Subcutaneous abdominal adipose tissue (tissue), 5 donors: ENCODE results near the gene ANKRD44.

Experiments used
- H3K27ac ChIP-seq: one replicate; pipeline ENCODE4 v1.7.0; 2013; ENCODE audit warnings: low read depth, mild to moderate bottlenecking, inconsistent platforms, low read length, moderate library complexity
- H3K27me3 ChIP-seq, 5 donors: one replicate each; pipeline ENCODE4 v1.7.0; 2013; ENCODE audit warnings: low read length in 5 of 5, inconsistent platforms in 1 of 5; ENCODE audit not compliant: control insufficient read depth in 5 of 5, insufficient read depth in 4 of 5
- H3K36me3 ChIP-seq, 5 donors: one replicate each; pipeline ENCODE4 v1.7.0; 2013; ENCODE audit warnings: low read length in 5 of 5; ENCODE audit not compliant: control insufficient read depth in 5 of 5, insufficient read depth in 5 of 5
- H3K4me1 ChIP-seq, 5 donors: one replicate each; pipeline ENCODE4 v1.7.0; 2013; ENCODE audit warnings: low read length in 5 of 5, mild to moderate bottlenecking in 3 of 5, moderate library complexity in 1 of 5; ENCODE audit not compliant: control insufficient read depth in 5 of 5, insufficient read depth in 5 of 5
- H3K4me3 ChIP-seq, 5 donors: one replicate each; pipeline ENCODE4 v1.7.0; 2013; ENCODE audit warnings: low read length in 5 of 5, low read depth in 1 of 5
- H3K9ac ChIP-seq, 5 donors: one replicate each; pipeline ENCODE4 v1.7.0; 2013; ENCODE audit warnings: low read length in 5 of 5, mild to moderate bottlenecking in 4 of 5, moderate library complexity in 3 of 5
- H3K9me3 ChIP-seq, 5 donors: one replicate each; pipeline ENCODE4 v1.7.0; 2013; ENCODE audit warnings: low read length in 5 of 5; ENCODE audit not compliant: control insufficient read depth in 5 of 5
- donor health status: healthy.
- donor health status: healthy.
- donor health status: healthy.
- donor health status: healthy.
- donor health status: healthy.

The ANKRD44 gene

DNA sequence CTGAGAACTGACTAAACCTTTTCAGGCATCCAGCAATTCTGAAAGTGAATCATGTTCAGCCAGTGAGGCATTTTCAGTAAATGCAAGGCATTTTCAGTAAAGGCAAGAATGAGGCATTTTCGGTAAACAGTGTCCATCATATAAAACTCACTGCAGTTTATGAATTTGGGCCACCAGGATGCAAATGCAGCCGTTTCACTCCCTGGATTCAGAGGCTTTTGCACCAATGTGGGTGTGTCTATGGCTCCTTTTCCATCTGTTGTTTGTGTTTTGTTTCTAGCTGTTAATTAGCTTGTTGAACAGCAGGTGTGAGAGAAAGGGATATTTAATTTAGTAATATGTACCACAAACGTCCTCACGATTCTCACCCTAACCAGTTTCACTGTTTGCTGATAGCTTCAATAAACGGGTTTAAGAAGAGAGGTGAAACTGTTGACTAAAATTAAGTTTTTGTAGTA is 267.8 kb downstream of the ANKRD44 start:
- Histone ChIP-seq H3K36me3 (peaks cover 0 to 2% (median 0%) of the 10 kb centered on the region in 5 donors), H3K4me3 (no peak overlapping the region), H3K9me3 (no peaks in the 10 kb centered on the region), H3K4me1 (peaks cover 0 to 9% (median 0%) of the 10 kb centered on the region in 5 donors), H3K9ac (no peak overlapping the region), H3K27ac (no peak overlapping the region), H3K27me3 (no peaks in the 10 kb centered on the region)

DNA sequence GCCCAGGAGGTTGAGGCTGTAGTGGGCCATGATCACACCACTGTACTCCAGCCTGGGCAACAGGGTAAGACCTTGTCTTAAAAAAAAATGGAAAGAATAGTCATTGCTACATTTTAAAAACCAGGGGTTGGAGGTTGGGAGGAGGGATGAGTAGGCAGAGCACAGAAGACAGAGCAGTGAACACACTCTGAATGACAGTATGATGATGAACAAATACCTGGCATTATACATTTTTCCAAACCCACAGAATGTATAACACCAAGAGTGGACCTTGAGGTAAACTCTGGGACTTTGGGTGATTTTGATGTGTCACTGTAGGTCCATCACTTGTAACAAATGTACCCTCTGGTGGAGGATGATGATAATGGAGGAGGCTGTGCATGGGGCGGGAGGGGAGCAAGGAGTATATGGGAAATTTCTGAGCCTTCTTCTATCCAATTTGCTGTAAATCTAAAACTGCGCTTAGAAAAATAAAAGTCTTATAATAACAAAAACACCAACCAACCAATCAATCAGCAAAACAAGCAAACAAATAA is 272.6 kb downstream of the ANKRD44 start:
- Histone ChIP-seq H3K4me1 (peaks cover 0 to 23% (median 9%) of the 10 kb centered on the region in 5 donors), H3K9ac (no peak overlapping the region), H3K36me3 (peaks cover 0 to 6% (median 0%) of the 10 kb centered on the region in 5 donors), H3K9me3 (no peaks in the 10 kb centered on the region), H3K27me3 (no peaks in the 10 kb centered on the region), H3K4me3 (no peak overlapping the region), H3K27ac (no peak overlapping the region)

DNA sequence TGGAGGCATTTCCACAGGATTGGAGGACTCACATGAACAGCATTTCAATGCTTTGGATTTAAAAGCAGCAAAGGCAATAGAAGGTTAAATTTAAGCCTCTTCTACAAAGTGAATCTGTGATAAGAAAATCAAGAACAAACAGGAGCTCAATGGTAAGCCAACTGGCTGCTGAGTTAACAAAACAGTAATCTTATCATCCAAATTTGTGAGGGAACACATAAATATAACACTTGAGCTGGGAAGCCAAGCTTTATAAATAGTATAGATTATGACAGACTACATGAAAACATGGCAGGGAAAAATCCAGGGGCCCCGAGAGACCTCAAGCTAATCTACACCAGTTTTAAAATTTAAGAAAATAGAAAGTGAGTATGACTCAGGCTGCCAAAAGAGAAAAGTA is 275.6 kb downstream of the ANKRD44 start:
- Histone ChIP-seq H3K36me3 (peaks cover 0 to 9% (median 0%) of the 10 kb centered on the region in 5 donors), H3K27ac (no peak overlapping the region), H3K9me3 (no peaks in the 10 kb centered on the region), H3K27me3 (no peaks in the 10 kb centered on the region), H3K4me3 (no peak overlapping the region), H3K9ac (no peak overlapping the region), H3K4me1 (peaks cover 0 to 39% (median 10%) of the 10 kb centered on the region in 5 donors)

DNA sequence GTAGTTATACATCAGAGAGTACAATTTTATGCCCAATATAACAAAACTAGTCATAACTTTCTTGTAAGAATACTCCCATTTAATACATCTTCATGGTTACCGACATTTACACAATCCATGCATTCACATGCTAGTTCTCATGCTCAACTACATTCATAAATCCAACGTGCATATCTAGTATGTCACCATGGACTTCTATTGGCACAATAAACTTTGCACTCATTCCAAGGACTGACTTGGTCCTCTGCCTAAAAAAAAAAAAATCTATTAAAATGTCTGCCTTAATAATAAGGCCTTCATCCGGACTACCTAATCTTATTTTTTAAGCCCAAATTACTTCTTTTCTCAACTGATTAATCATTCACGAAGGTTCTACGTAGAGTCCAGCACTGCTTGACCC is 276.3 kb downstream of the ANKRD44 start:
- Histone ChIP-seq H3K27me3 (no peaks in the 10 kb centered on the region), H3K4me1 (peaks cover 0 to 43% (median 10%) of the 10 kb centered on the region in 5 donors), H3K9me3 (no peaks in the 10 kb centered on the region), H3K36me3 (peaks cover 0 to 16% (median 4%) of the 10 kb centered on the region in 5 donors), H3K4me3 (no peak overlapping the region), H3K9ac (no peak overlapping the region), H3K27ac (no peak overlapping the region)

DNA sequence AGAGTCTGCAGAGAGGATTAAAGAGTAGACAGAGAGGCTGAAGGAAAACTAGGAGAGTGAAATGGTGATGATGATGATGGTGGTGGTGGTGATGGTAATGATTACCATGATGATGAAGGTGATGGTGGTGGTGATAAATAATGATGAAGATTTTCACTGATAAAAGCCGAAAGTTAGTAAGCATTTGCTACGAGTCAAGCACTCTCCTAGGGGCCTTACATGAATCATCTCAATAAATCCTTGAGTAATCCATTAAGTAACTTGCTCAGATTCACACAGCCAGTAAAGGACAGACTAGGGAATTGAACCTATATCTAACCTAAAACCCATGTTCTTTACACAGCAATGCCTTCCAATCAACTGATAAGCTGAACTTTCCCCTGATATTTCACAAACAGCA is 277.4 kb downstream of the ANKRD44 start:
- Histone ChIP-seq H3K27ac (no peak overlapping the region), H3K9ac (no peak overlapping the region), H3K36me3 (peaks cover 0 to 18% (median 4%) of the 10 kb centered on the region in 5 donors), H3K9me3 (no peaks in the 10 kb centered on the region), H3K27me3 (no peaks in the 10 kb centered on the region), H3K4me3 (no peak overlapping the region), H3K4me1 (peaks cover 0 to 40% (median 10%) of the 10 kb centered on the region in 5 donors)

DNA sequence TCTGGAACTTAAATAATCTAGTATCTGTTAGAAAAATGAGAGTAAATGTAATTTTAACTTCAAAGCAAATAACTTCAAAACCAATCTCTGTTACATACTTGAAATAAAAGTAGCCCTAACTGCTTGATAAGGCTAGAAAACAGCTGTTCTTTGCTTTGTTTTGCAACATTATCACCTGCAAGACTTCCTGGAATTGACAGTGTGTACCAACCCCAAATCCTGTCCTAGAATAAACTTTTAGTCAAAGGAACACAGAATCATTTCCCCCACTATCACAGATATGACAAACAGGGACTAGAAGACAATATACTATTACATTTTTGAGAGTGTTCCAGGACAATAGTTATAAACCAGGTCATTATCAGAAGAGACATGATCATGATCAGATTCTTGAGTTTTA is 278.8 kb downstream of the ANKRD44 start:
- Histone ChIP-seq H3K36me3 (peaks cover 0 to 14% (median 4%) of the 10 kb centered on the region in 5 donors), H3K4me3 (no peak overlapping the region), H3K9ac (no peak overlapping the region), H3K27me3 (no peaks in the 10 kb centered on the region), H3K4me1 (peaks cover 0 to 40% (median 10%) of the 10 kb centered on the region in 5 donors), H3K27ac (no peak overlapping the region), H3K9me3 (no peaks in the 10 kb centered on the region)

DNA sequence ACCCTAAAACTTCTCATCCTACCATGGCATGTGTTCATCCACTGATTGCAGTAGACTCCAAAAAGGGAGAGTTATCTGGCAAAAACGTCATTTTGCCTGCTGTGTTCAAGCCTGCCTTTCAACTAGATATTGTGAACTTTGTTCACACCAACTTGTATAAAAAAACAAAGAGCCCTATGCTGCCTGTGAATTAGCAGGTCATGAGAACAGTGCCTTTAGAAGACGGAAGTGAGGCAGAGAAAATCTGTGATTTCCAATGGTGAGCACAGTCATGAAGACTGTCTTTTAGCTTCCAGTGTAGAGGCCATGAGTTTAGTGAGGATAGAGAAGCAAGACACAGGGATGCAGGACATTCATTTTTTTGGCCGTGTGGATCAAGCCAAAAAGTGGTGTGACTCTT is 280.5 kb downstream of the ANKRD44 start:
- H3K9ac ChIP-seq: no peak overlapping the region
- H3K4me3 ChIP-seq: no peak overlapping the region
- H3K36me3 ChIP-seq: peaks cover 0 to 14% (median 5%) of the 10 kb centered on the region in 5 donors
- no peak overlapping the region for H3K27ac ChIP-seq
- H3K9me3 ChIP-seq: no peaks in the 10 kb centered on the region
- H3K4me1 ChIP-seq: peaks cover 0 to 37% (median 10%) of the 10 kb centered on the region in 5 donors
- no peaks in the 10 kb centered on the region for H3K27me3 ChIP-seq

DNA sequence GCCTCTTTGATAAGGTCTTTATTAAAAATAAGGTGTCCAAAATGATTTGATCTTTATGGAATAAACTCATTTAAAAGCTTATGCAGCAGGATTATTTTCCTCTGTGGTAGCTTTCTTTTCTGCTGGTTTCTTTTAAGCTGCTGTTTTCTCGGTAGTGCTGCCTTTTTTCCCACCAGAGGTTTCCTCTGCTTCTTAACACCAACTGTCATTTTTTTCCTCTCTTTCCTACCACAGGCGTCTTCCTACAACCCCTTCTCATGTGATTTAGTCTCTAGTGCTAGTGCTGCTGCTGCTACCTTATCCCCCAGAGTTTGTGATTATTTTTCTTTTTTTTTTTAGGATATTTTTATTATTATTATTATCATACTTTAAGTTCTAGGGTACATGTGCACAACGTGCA is 281.9 kb downstream of the ANKRD44 start:
- Histone ChIP-seq H3K27ac (no peak overlapping the region), H3K4me1 (peaks cover 0 to 32% (median 0%) of the 10 kb centered on the region in 5 donors), H3K9me3 (no peaks in the 10 kb centered on the region)

DNA sequence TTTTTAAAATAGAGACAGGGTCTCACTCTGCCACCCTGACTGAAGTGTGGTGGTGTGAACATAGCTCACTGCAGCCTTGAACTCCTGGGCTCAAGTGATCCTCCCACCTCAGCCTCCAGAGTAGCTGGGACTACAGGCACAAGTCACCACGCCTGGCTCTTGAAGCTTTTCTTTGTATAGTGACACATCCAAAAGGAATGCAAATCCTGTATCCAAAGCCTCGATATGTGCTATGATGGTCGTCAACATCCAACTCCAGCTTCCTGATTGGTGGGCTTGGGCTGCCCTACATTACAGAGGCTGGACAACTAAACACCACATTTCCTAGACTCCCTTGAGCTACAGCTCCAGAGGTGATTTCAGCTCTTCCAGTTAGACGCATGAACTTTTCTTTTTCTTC is 282.4 kb downstream of the ANKRD44 start:
- Histone ChIP-seq H3K36me3 (peaks cover 8 to 29% (median 20%) of the 10 kb centered on the region in 5 donors), H3K4me1 (peaks cover 0 to 29% (median 0%) of the 10 kb centered on the region in 5 donors), H3K27me3 (no peaks in the 10 kb centered on the region), H3K9ac (no peak overlapping the region), H3K9me3 (no peaks in the 10 kb centered on the region), H3K4me3 (no peak overlapping the region), H3K27ac (no peak overlapping the region)

More for the DNA sequence above, 281.9 kb downstream of the ANKRD44 start:
- Histone ChIP-seq H3K9ac (no peak overlapping the region), H3K36me3 (peaks cover 8 to 27% (median 16%) of the 10 kb centered on the region in 5 donors), H3K4me3 (no peak overlapping the region), H3K27me3 (no peaks in the 10 kb centered on the region)

DNA sequence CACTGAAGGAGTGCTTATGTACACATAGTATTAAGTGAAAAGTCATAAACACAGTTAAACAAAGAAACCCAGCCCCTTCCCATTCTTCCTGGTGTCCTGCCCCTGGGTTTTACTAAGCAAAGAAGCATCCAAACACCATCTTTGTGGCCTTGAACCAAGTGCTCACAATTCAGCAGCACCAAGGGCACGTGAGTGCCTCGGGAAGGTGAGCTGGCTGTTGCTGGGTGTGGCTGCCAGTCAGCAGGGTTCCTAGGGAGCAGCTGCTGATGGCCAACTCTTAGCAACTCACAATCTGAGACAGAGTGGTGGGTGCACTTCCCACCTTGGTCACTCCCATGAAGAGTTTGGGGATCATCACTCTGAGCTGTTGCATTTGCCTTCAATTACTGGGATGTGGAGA is 286.4 kb downstream of the ANKRD44 start:
- no peaks in the 10 kb centered on the region for H3K27me3 ChIP-seq
- no peak overlapping the region for H3K4me3 ChIP-seq
- H3K36me3 ChIP-seq: peaks cover 8 to 23% (median 19%) of the 10 kb centered on the region in 5 donors
- no peaks in the 10 kb centered on the region for H3K9me3 ChIP-seq
- H3K27ac ChIP-seq: no peak overlapping the region
- H3K9ac ChIP-seq: no peak overlapping the region
- no peaks in the 10 kb centered on the region for H3K4me1 ChIP-seq
